Activated CD4-positive, alpha-beta T cell treated with anti-CD3 and anti-CD28 coated beads, Interleukin-2, Interleukin-6, amounts not matched to agents 100 ng/mL and 50 ng/mL, durations not matched to agents 16 hours and 8 hours (primary cell): ENCODE results near the gene CTCFL.
A peak's percentile ranks its signal among the peaks of the same experiment; 100 is the strongest.
"Not testable (repeated sequence)": the region's sequence is repeated elsewhere in the genome, so short reads cannot be mapped to it uniquely, and the experiment has no call there.

Source experiments
- DNase-seq: peaks from one replicate; pipeline ENCODE4 v3.0.0-alpha.2; 2020

The CTCFL gene

GRCh38 chr20:57508381-57508780, 16.6 kb downstream of the CTCFL start:
- DNase-seq: no peak

DNA sequence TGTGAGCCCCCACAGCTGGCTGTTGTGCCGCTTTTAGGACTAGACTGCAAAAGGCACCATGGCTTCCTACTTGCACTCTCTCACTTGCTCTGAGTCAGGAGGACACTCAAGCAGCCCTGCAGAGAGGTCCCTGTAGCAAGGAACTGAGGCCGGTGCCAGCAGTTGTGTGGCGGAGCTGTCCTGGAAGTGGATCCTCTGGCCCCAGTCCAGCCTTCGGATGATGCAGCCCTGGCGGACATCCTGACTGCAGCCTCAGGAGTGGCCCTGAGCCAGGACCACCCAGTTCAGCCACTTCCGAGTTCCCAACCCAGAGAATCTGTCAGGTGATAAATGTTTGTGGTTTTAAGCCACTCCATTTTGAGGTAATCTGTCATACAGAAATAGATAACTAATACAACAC, 17.5 kb downstream of the CTCFL start:
- no peak for DNase-seq

- no peak for DNase-seq
These were observed 19.0 kb downstream of the CTCFL start for GRCh38 chr20:57505979-57506378.

GRCh38 chr20:57504411-57504810, 20.5 kb downstream of the CTCFL start:
- DNase-seq: no peak

GRCh38 chr20:57503035-57503658, 21.8 kb downstream of the CTCFL start:
- DNase-seq: no peak

GRCh38 chr20:57502336-57502700, 22.6 kb downstream of the CTCFL start:
- DNase-seq: no peak

DNA sequence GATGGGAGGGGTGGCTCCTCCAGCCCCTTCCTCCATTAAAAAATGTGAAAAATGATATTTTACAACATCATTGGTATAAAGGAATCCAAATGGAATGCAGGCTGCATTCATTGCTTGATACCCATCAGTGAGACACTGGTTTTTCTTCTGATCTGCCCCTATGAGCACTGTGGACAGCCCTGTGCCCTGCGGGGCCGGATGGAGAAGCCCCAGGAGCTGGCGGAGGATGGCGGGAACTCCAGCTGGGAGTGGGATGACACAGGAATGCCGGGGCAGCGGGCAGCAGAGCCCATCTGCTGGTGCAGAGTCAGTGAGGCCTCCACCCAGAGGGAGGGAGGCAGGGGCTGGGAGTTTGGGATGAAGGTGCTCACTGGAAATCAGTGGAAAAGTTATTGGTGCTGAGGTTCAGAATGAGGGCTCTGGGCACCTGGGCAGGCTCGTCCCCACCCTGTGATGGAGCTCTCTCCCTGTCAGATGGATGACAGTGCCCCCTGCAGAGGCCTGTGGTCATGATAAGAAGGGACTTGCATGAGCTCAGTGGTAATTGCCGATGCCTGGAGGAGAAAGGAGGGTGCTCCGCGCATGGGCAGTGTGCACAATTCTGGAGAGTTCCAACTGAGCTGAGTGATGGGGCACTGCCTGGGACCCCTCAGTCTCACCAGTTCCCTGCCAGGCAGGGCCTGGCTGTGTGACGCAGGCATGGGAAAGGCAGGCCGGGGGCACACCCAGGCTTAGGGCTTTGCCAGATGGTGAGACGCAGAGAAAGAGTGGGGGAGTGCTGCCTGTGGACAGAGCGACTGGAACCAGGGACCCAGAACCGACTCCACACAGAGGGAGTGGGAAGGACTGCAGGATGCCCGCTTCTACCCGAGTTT, 23.2 kb downstream of the CTCFL start:
- DNase-seq: no peak

DNA sequence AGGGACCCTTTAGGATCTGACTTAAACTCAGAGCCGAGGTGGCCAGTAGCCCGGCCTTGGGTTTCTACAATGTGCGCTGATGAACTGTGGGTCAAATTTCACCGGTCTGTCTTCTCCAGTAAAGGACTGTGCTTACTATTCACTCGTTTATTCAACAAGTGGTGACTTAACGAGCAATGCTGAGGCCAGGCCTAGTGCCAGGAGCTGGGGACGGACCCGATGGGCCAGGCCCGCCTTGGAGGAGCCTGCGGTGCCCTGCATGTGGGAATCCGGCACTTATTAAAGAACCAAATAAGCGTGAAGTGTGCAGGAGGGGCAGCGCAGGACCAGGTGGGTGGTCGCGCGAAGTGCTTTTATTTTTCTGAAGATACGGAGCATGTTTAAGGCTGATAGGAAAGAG, 24.0 kb downstream of the CTCFL start:
- DNase-seq: no peak

DNA sequence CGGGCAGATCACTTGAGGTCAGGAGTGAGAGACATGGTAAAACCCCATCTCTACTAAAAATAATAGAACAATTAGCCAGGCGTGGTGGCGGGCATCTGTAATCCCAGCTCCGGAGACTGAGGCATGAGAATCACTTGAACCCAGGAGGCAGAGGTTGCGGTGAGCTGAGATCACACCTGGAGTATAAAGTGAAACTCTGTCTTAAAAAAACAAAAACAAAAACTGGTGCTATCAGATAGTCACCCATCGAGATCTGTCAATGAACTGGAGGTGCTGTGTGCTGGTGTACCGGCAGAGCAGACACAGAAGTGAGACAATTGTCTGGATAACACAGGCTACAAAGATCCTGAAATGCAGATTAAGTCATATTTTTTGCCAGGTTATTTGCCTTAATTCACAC, 24.7 kb downstream of the CTCFL start:
- DNase-seq: no peak

GRCh38 chr20:57499676-57500075, 25.3 kb downstream of the CTCFL start:
- no peak for DNase-seq

GRCh38 chr20:57498425-57499400, 26.2 kb downstream of the CTCFL start:
- peak; percentile 45 for DNase-seq

- DNase-seq: no peak
These were observed 28.3 kb downstream of the CTCFL start for GRCh38 chr20:57496592-57496991.

DNA sequence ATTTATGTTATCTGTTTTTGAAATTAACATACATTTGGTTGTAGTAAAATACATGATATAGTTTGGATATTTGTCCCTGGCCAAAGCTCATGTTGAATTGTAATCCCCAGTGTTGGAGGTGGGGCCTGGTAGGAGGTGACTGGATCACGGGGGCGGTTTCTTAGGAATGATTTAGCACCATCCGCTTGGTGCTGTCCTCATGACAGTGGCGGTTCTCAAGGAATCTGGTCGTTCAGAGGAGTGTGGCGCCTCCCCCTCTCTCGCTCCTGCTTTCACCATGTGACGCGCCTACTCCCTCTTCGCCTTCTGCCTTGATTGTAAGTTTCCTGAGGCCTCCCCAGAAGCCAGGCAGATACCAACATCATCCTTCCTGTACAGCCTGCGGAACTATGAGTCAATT, 29.0 kb downstream of the CTCFL start:
- no peak for DNase-seq

- DNase-seq: no peak
These were observed 31.8 kb downstream of the CTCFL start for GRCh38 chr20:57493091-57493615.

DNA sequence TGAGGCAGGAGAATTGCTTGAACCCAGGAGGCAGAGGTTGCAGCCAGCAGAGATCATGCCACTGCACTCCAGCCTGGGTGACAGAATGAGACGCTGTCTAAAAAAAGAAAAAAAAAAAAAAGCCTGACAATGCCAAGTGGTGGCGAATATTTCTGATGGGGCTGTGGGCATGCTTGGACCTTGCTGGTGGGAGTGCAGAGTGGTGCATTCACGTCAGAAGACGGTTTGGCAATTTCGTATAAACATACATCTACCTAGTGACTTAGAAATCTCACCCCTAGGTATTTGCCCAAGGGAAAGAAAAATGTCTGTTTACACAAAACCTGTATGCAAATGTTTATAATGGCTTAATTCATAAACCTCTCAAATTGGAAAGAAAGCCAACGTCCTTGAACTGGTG, 33.6 kb downstream of the CTCFL start:
- no peak for DNase-seq

- DNase-seq: not testable (repeated sequence)
These were observed 36.7 kb downstream of the CTCFL start for GRCh38 chr20:57488277-57488676.

- DNase-seq: no peak
These were observed 39.2 kb downstream of the CTCFL start for GRCh38 chr20:57485770-57486169.

DNA sequence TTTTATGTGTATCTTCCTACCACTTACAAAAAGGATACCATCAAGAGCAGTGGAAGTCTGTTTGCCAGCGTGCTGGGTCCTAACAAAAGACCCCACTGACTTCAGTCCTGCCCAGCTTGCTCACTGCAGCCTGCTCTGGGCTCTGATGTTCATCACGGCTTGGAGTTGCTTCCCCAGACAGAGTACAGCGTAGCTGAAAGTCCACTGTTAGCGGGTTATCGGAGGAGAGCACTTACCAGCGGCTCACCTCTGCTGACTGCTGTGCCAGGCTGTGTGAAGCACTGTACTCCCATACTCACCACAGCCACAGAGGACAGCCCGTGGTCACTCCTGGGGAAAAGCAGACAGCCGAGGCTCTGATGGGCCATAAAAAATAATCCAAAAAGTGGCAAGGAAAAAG, 40.2 kb downstream of the CTCFL start:
- no peak for DNase-seq

GRCh38 chr20:57483287-57484050, 41.5 kb downstream of the CTCFL start:
- no peak for DNase-seq

DNA sequence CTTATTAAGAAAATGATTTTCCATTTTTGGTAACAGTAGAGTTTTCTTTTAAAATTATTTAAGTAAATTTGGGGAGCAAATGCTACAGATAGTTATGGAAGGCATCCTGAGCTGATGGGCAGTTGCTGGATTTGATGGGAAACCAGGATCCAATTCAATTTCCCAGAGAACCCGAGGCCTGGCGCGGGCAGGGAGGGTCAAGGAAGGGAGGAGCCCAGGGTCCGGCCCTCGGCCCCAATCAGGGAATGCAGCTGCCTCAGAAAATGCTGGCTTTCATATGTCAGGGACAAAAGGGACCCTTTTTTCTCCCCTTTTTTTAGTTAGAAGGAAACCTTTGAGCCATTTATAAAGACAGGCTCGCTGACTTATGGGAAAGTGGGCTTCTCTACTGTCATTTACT, 42.1 kb downstream of the CTCFL start:
- no peak for DNase-seq

- DNase-seq: no peak
These were observed 42.8 kb downstream of the CTCFL start for GRCh38 chr20:57482148-57482547.

DNA sequence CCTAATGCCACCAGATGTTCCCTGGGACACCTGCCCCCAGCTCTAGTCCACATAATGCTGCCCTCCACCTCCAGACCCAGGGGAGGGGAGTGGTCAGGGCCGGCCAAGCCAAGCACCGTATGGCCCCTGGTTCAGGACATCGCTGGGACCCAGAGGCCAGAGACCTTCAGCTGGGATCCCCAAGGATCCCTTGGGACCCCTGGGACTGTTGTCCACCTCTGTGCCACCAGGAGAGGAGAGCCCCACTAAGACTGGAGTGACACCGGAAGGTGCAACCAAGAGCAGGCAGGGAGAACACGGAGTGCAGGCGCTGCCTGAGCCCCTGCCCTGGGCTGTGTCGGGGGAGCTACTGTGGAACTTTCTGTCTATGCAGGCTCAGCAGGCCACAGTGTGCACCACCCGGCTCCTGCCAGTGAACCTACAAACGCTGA, 43.6 kb downstream of the CTCFL start:
- DNase-seq: no peak
